Measurements from ENCODE around the gene DDX10.
A peak's percentile ranks its signal among the peaks of the same experiment; 100 is the strongest.
"Not testable (repeated sequence)": the region's sequence is repeated elsewhere in the genome, so short reads cannot be mapped to it uniquely, and the experiment has no call there.

The DDX10 gene

DNA sequence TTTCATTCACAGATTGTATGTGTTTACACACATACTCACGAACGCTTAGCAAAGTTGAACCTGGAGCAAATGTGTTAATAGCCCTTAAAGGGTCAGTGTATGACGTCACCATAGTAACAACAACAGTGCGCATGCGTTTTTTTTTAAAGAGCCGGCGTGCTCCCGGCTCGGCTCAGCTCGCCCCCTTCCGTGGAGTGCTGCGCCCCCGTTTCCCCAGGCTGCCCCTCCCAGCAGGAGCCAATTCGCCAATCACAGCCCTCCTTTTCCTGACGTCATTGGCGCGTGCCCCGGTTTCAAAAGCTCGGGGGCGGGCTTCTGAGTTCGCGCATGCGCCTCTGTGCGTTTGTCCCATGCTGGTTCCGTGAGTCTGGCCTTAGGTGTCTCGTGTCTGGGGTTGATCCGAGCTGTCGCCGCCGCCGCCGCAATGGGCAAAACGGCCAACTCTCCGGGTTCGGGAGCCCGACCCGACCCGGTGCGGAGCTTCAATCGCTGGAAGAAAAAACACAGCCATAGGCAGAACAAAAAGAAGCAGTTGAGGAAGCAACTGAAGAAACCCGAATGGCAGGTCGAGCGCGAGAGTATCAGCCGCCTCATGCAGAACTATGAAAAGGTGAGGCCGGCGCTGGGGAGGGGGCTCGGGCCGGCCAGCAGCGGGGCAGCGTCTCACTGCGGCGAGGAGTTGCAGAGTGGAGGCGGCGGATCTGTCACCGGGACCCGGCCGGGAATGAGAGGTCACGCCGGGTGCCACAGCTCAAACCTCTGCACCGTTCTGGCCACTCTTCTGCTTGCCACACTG lies at the start of gene DDX10:
Gene DDX10 (plus strand): TSS at position 340 of the 796 bp plus-strand sequence. CDS start 85 bp downstream, at position 425.
- DNase-seq: peak; percentile 99

DNA sequence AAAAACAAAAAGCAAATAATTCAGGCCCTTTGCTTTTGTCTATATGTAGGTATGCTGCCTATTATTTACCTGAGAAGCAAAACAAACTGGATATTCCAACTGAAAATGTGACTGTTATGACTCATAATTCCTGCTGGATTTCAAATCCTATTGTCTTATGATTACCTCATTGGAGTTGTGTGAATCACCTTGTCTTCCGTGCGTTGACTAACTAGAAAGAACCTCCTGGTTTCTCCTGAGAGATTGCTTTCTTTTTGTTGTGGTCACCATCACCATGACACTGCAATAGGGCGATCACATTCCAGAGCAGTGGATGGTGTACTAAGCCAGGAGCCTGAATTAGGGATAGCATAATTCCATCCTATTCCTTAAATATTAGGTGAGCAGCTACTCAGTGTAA lies 48.3 kb upstream of the DDX10 start:
- no peak for DNase-seq

DNA sequence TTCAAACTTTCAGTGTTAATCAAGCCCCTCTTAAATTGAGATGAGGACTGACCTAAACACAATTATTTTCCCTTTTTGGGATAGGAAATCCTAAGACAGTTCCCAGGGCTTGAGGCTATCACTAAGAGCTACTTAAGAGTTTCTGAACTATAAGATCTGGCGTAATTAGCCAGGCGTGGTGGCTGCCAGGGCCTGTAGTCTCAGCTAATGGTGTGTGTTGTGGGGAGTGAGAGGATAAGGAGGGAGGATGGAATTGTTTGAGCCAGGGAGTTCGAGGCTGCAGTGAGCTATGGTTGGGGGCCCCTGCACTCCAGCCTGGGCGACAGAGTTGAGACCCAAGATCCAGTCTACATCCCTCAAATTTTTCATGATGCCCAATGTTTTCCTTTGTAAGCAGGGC lies 47.8 kb upstream of the DDX10 start:
- no peak for DNase-seq

DNA sequence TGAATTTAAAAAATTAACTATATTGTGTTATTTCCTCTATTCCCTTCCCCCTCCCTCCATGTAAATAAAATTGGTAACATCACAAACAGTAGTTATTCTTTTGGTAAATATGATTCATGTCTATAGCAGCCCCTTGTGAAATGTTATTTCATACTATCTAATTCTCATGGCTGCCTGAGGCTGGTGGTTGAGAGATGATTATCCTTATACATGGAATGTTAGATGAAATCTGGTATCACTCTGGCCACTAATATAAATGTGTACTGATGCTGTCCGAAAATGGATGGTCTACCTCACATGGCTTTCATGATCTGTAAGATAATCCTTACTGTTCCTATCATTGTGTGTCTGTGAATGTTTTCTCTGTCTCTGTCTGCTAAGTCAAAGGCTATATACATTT lies 46.3 kb upstream of the DDX10 start:
- no peak for DNase-seq

DNA sequence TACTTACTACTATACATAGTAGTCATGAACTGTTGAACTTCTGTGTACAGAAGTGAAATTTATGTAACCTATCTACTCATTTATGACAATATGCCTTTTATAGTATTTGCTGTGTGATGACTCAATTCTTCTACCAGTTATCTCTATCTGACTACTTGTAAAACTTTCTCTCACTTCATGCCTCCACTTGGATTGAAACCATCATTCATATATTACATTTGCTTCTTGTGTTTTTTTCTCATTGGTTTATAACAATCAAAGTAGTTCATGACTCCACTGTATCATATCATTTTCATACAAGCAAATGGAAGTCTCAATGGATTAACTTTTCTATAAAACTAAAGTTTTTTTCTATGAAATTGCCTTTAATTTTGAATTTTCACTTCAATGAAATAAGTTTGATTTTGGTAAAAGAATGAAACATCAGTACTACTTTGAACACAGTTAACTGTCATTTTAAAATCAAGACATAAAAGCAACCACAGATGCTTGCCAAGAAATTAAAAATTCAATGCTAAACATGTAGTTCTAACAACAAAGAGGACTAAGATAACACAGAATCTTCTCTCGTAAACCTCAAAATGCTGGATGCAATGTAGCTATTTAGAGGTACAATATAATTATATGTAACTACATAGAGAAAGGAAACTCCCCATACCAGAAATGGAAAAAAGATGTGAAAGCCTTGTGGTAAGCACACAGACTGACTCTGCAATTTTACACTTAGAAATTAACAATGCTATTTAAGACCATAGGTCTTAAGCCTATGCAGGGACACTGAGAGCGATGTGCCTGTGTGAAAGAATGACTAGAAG lies 43.7 kb upstream of the DDX10 start:
- peak; percentile 64 for DNase-seq

DNA sequence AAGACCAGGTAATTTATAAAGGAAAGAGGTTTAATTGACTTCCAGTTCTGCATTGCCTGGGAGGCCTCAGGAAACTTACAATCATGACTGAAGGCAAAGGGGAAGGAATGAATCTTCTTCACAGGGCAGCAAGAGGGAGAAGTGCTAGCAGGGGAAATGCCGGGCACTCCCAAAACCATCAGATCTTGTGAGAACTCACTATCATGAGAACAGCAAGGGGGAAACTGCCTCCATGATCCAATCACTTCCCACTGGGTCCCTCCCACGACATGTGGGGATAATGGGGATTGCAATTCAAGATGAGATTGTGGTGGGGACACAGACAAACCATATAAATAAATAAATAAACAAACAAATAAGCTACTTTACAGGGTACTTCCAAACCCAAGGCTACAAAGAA lies 42.5 kb upstream of the DDX10 start:
- no peak for DNase-seq

DNA sequence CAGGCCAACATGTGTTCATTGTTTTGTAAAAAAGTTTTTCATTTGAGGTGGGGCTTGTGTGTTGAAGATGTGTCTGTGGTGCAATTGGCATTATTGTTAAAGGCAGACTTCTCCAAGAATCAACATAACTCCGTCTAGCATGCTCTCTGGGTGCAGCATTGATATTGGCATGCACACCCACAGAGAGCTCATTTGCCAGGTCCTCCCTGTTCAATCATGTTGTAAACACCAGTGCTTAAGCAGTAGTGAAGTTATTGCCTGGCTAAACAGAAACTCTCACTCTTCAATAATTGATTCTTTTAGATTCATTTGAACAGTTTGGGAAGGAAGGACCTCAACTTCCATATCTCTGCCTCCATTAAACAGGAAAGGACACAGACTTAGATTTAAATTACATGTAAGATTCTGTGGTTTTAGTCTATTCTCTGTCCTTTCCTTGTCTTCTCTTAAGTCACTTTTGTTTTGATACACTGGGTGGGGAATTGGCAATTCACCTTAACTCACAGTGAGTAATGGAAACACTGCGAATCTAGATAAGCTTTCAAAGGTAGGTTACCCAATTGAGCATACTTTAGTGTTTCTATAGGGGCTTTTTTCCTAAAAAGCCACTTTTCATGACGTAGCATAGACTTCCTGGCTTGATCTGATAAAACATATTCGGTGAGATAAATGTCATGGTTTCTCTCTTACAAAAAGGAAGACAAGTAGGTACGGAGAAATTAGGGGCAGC lies 40.5 kb upstream of the DDX10 start:
- DNase-seq: no peak

DNA sequence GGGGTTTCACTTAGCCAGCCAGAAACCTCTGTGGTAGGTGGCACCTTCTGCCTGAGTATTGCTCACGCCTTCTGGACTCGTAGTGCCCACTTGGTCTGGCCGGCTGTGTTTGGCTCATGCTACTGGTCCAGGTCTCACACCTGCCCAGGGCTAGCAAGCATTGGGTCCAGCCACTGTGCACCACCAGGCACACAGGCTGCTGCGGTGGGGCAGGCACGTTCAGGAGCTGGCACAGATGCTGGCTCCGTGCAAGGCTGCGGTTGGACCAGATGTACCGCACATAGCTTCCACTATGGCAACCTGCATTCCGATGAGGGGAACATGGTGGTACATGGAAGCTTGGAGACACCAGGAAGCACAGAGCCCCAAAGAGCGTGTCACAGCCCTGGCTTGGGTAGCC lies 36.5 kb upstream of the DDX10 start:
- DNase-seq: no peak

DNA sequence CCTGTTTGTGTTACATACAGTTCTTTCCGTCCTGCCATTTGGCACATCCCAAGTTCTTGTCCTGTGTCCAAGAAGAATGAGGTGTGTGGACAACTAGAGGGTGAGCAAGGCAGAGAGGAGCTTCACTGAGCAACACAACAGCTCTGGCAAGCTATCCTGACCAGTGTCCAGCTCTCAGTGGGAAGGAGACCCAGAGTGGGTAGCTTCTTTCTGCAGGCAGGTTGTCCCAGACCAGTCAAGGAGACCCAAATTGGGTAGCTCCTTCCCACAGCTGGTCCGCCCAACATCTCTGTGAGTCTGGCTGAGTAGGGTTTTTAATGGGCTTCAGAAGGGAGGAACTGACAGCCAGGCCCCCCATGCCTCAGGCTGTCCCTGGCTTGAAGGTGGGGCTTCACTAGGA lies 36.1 kb upstream of the DDX10 start:
- no peak for DNase-seq

DNA sequence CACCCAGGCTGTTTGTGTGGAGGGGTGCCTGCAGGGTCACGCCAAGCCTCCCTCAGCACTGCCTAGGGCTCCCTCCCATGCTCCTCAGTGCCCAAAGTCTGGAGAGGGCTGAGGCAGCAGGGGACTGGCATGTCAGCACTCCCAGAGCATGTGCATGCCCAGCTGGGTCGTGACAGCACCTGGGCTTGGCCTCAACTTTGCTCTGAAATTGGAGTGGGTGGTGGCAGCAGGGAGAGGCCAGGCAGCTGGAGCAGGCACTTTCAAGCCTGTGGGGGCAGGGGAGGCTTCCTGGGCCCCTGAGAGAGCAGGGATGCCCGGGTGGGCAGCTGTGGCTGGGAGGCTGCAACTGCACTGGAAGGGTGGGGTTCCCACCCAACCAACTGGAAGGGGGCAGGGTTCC lies 35.6 kb upstream of the DDX10 start:
- DNase-seq: no peak

DNA sequence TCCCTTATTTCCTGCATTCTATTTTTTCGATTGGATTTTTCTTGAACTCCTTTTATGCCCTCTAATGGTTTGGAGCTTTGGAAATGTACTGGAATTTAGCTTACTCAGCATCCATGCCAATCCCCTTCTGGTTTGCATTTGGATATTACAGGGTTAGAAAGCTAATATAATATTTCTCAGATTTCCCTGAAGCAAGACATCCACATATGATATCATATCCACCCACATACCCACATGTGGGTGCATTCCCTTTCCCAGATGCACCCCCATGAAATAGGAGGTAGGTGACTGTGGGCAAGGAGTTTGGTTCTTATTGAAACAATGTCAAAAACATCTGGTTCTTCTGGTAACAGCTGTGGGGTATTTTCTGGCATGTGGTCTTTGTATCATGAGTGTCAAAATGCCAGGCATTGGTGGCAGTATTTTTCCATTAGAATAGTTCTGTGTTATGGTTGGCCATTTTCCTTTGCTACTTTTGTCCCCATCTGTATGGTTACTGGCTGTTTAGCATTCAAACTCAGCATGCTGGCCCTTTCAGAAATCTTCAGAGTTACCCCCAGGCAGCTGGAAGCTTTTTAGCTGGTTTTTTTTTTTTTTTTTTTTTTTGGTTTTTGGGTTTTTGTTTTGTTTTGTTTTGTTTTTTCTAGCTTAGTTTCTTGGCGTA lies 32.7 kb upstream of the DDX10 start:
- DNase-seq: no peak

DNA sequence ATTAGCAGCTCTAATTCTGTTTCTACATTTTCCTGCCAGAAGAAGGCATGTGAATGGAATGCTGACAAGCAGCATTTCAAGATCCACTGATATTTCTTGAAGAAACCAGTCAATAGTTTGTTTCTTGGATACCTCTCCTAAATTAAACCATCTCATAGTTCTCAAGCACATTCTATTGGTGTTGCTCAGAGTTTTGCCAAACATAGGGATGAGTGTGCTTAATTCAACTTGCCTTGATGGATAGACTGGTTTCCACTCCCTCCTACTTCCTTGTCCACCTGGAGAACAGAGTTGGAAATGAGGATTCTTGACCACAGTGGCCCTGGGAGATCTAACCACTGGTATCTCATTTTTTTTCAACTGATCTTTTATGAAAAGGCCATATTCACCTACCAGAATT lies 29.8 kb upstream of the DDX10 start:
- DNase-seq: no peak

DNA sequence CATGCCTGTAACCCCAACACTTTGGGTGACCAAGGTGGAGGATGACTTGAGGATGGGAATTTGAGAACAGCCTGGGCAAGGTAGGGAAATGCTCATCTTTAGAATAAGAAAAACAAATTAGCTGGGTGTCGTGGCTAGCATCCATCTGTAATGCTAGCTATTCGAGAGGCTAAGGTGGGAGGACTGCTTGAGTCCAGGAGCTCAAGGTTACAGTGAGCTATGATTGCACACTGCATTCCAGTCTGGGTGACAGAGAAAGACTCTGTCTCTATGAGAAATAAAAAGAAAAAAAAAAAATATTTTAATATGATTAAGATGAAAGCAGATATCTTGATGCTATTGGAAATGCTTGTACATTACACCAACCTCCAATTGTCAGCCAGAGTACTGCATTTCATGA lies 28.6 kb upstream of the DDX10 start:
- DNase-seq: no peak

DNA sequence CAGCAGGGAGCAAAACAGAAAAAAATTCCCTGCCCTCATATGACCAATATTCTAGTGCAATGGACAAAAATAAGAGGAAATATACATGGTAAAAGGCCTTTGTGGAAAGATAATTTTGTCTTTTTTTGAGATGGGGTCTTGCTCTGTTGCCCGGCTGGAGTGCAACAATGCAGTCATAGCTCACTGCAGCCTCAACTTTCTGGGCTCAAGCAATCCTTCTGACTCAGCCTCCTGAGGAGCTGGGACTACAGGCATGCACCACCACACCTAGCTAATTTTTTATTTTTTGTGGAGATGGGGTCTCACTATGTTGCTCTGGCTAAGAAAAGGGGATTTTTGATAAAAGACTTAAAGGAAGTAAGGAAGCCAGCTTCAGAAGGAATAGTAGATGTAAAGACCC lies 25.7 kb upstream of the DDX10 start:
- DNase-seq: no peak

DNA sequence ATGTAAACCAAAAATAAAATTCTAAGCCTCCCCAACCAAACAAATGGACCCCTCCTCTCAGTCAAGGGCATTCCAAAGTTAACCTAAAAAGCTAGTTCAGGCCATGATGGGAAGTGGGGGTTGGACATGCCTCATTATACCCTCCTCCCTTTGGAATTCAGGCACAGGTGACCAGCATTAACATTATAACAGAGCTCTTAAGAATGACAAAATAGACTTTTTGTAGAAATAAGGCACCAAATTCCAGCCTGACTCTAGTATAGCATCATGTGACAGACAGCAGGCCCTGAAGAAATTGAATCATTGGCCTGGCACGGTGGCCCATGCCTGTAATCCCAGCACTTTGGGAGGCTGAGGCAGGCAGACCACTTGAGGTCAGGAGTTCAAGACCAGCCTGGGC lies 23.1 kb upstream of the DDX10 start:
- not testable (repeated sequence) for DNase-seq

DNA sequence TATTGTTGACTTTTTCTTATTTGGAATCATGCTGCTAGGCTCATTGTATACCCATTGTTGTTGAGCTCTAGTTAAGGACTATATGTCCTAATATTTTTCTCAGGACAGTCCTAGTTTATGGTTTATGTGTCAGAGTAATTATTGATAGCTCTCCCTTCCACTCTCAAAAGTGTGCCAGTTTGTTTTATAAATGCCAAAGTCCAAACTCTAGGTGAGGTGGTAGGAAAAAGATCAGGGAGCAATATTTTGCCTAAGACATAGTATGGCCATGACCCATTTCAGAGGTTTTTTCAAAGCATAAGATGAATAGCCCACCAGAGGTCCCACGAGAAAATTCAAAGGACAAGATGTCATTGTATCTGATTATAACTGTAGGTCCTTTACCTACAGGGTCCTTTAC lies 20.9 kb upstream of the DDX10 start:
- no peak for DNase-seq

DNA sequence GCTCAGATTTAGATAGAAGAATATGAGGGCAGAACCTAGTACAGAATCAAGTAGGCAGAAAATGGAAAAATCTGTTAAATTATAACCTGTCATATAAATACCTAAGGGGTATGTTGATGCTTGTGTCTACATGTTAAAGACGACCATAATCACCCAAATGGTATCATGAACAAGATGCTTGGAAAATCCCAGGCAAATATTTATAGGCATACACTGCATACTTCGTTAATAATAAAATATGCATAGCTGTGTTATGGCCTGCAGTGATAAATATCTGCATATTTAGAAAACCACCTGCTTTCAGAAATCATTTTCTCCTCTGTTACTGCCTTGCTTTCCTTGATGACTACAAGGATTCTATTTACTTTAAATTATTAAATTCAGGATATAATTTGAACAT lies 18.9 kb upstream of the DDX10 start:
- DNase-seq: no peak

DNA sequence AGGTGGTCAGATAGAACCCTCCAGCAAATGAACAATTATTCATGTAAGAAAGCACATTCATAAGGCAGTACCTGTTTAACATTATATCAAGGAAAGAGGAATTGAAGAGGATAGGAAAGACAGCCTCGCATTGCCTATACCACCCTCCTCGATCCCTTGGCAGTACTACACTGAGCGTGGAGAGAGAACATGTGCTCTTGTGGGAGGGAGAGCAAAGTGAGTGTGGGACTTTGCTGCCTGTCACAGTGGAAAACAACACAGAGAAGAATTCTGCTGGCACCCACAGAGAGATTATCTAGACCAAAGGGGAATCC lies 17.5 kb upstream of the DDX10 start:
- no peak for DNase-seq

DNA sequence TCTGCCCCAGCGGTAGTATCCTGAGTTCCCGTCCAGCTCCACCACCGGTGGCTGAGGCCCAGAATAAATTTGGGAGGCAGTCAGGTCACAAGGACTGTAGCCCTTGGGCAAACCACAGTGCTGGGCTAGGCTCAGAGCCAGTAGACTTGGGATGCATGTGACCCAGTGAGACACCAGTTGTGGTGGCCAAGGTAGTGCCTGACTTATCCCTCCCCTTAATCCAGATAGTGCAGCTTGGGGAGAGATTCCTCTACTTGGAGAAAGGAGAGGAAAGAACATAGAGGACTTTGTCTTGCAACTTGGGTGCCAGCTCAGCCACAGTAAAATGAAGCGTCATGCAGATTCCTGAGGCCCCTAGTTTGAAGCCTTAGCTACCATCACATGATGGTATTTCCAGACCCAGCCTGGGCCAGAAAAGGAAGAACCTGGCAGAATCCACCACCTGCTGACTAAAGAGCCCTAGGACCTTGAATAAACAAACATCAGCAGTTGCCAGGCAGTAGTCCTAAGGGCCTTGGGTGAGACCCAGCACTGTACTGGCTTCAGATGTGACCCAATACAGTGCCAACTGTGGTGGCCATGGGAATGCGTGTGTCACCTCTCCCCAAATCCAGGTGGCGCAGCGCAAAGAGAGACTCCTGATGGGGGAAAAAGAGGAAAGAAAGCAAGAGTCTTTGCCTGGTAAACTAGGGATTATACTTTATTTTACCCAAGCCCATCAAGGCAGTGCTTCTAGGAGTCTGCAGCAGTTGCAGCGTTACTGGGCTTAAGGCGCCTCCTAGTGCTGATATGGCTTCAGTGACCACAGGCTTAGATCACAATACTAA lies 17.0 kb upstream of the DDX10 start:
- peak; percentile 66 for DNase-seq

DNA sequence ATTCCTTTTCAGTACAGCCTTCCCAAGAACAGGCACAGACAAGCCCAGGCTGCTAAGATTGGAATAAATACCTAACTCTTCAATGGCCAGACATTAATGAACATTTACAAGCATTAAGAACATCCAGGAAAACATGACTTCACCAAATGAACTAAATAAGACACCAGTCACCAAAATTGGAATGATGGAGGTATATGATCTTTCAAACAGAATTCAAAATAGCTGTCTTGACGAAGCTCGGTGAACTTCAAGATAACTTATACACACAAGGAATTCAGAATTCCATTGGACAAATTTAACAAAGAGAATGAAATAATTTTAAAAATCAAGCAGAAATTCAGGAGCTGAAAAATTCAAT lies 16.4 kb upstream of the DDX10 start:
- no peak for DNase-seq

DNA sequence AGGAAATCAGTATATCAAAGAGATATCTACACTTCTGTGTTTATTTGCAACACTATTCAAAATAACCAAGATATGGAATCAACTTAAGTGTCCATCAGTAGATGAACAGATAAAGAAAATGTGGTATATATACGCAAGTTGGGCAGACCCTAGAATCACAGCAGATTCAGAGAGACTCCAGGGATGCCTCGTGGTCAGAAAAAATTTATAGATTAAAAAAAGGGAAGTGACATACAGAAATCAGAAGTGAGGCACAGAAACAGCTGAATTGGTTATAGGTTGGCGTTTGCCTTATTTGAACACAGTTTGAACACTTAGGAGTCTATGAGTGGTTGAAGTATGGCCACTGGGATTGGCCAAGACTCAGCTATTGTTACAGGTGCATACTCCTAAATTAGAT lies 10.8 kb upstream of the DDX10 start:
- not testable (repeated sequence) for DNase-seq

DNA sequence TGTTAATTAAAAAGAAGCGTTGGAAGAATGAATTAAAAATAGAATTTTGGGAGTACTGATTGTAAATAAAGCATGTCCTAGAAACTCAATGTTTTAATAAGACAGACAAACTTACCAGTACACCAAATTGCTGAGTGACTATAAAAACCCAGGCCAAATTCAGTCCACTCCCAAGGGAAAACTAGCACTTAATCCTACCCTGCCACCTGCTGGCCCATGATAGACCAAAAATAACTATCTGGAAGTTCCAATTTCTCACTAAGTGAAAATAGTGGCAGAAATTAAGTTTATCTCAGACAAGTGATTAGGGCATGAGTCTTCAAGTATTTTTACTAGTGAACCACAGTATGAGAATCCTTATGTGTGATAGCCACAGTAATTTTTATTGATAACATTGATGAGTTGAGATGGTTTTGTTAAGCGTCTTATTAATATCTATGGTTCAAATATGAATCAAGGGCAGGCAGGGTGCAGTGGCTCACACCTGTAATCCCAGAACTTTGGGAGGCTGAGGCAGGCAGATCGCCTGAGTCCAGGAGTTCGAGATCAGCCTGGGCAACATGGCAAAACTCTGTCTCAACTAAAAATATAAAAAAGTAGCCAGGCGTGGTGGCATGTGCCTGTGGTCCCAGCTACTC lies 9.8 kb upstream of the DDX10 start:
- DNase-seq: peak; percentile 20

Measured in activated CD4-positive, alpha-beta T cell treated with anti-CD3 and anti-CD28 coated beads, Interleukin-10, Interleukin-2, amounts not matched to agents 100 ng/mL and 50 ng/mL, durations not matched to agents 16 hours and 8 hours (primary cell).